GM12891 (cell line): ENCODE measurements around the gene SDHB.

Experiments used
- DNase-seq: peaks from one replicate; pipeline ENCODE4 v3.0.0; 2011; ENCODE audit warnings: low spot score; ENCODE audit not compliant: insufficient read length
- FAIRE-seq: peaks from 2 replicates; lab custom pipeline; 2011; peaks lifted over from hg19 to GRCh38; lab: Jason Lieb, UNC
- PAX5 ChIP-seq: IDR thresholded peaks from 2 replicates; pipeline ENCODE4 v1.6.1; 2011; ENCODE audit warnings: low read length, moderate library complexity, mild to moderate bottlenecking; ENCODE audit not compliant: insufficient read depth, severe bottlenecking
- POLR2A ChIP-seq: IDR thresholded peaks from 2 replicates; pipeline ENCODE4 v1.6.1; 2011; ENCODE audit warnings: low read depth, low read length, control low read depth
- POLR2AphosphoS5 ChIP-seq: IDR thresholded peaks from 2 replicates; pipeline ENCODE4 v1.6.1; 2011; ENCODE audit warnings: low read depth, low read length, control low read depth
- POU2F2 ChIP-seq: IDR thresholded peaks from 2 replicates; pipeline ENCODE4 v1.6.1; 2011; ENCODE audit warnings: low read depth, mild to moderate bottlenecking, control low read depth, low read length, moderate library complexity
- SPI1 ChIP-seq: IDR thresholded peaks from 2 replicates; pipeline ENCODE4 v1.6.1; 2011; ENCODE audit warnings: low read depth, low read length, control low read depth
- TAF1 ChIP-seq: IDR thresholded peaks from 2 replicates; pipeline ENCODE4 v1.6.1; 2011; ENCODE audit warnings: low read depth, low read length, control low read depth

Gene SDHB

DNA sequence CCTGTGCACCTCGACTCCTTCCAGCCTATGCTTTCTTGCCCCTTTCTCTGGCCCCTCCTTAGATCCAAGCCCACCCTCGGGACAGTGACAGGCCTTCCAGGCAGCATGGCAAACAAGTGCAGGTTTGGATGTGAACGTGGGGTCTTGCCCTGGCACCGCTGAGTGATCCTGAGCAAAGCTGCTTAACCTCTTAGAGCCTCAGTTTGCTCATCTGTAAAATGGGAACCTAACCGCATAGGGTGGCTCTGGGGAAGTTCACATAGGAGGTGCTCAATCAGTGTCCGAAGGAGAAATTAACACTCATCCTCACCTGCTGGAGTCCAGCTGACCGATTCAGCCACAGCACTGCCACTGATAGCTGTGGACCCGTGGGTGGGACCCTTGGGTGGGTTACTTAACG is 80.6 kb downstream of the SDHB start:
- TF ChIP-seq POU2F2, result no peak
- no peak for TF ChIP-seq SPI1
- TF ChIP-seq POLR2A, result no peak
- no peak for FAIRE-seq
- DNase-seq, result no peak

- no peak for TF ChIP-seq SPI1
- TF ChIP-seq POU2F2, result no peak
- no peak for TF ChIP-seq TAF1
- TF ChIP-seq POLR2A, result no peak
- no peak for TF ChIP-seq PAX5
- no peak for TF ChIP-seq POLR2AphosphoS5
- DNase-seq, result no peak
- FAIRE-seq, result no peak
Observed at GRCh38 chr1:16972189-16972895, 81.5 kb downstream of the SDHB start.

- no peak for TF ChIP-seq PAX5
- no peak for TF ChIP-seq SPI1
- no peak for TF ChIP-seq POLR2AphosphoS5
- no peak for TF ChIP-seq TAF1
- no peak for TF ChIP-seq POLR2A
- TF ChIP-seq POU2F2, result no peak
- FAIRE-seq, result no peak
- DNase-seq, result no peak
Observed at GRCh38 chr1:16971341-16972188, 82.3 kb downstream of the SDHB start.

- FAIRE-seq (no peak), DNase-seq (no peak)
- TF ChIP-seq TAF1, result no peak
- no peak for TF ChIP-seq SPI1
- TF ChIP-seq PAX5, result no peak
- TF ChIP-seq POLR2A, result no peak
- no peak for TF ChIP-seq POU2F2
- TF ChIP-seq POLR2AphosphoS5, result no peak
Observed at GRCh38 chr1:16970132-16970910, 83.5 kb downstream of the SDHB start.

- TF ChIP-seq SPI1, result no peak
- no peak for TF ChIP-seq PAX5
- no peak for FAIRE-seq
- DNase-seq, result no peak
Observed at GRCh38 chr1:16969651-16970050, 84.2 kb downstream of the SDHB start.

GRCh38 chr1:16969057-16969611 is 84.7 kb downstream of the SDHB start:
- TF ChIP-seq POLR2AphosphoS5, result no peak
- TF ChIP-seq TAF1, result no peak
- TF ChIP-seq SPI1, result no peak
- no peak for TF ChIP-seq POU2F2
- TF ChIP-seq PAX5, result no peak
- no peak for TF ChIP-seq POLR2A
- DNase-seq (no peak), FAIRE-seq (no peak)
